DMS153 (cell line): ENCODE data around the gene NELFB.

Source experiments
- DNase-seq: peaks from one replicate; lab custom pipeline; 2025; lab: John Stamatoyannopoulos, UW

NELFB gene

GRCh38 chr9:137314561-137315560 is 59.7 kb downstream of the NELFB start:
- no peak for DNase-seq

GRCh38 chr9:137315581-137316011 is 60.5 kb downstream of the NELFB start:
- DNase-seq: no peak

GRCh38 chr9:137316012-137316981 is 61.2 kb downstream of the NELFB start:
- peak; percentile 16 for DNase-seq

GRCh38 chr9:137317021-137317717 is 62.0 kb downstream of the NELFB start:
- DNase-seq: no peak

- DNase-seq: no peak
These were observed 62.8 kb downstream of the NELFB start for GRCh38 chr9:137317718-137318511.

- DNase-seq: no peak
These were observed 63.5 kb downstream of the NELFB start for GRCh38 chr9:137318602-137319001.

- DNase-seq: no peak
These were observed 64.0 kb downstream of the NELFB start for GRCh38 chr9:137319011-137319738.

- no peak for DNase-seq
These were observed 64.8 kb downstream of the NELFB start for GRCh38 chr9:137319739-137320551.

- no peak for DNase-seq
These were observed 65.6 kb downstream of the NELFB start for GRCh38 chr9:137320555-137321384.

- DNase-seq: no peak
These were observed 66.7 kb downstream of the NELFB start for GRCh38 chr9:137321726-137322361.
